Ishikawa (cell line): ENCODE measurements around the gene FAM120B.

Experiments used
- CEBPB ChIP-seq: IDR thresholded peaks from 2 replicates; pipeline ENCODE4 v1.6.1; 2012
- EP300 ChIP-seq: IDR thresholded peaks from 2 replicates; pipeline ENCODE4 v1.6.1; 2012; ENCODE audit warnings: borderline replicate concordance
- MAX ChIP-seq: IDR thresholded peaks from 2 replicates; pipeline ENCODE4 v1.6.1; 2012
- RAD21 ChIP-seq: IDR thresholded peaks from 2 replicates; pipeline ENCODE4 v1.6.1; 2012; ENCODE audit warnings: low read depth
- REST ChIP-seq: IDR thresholded peaks from 2 replicates; pipeline ENCODE4 v1.6.1; 2012; ENCODE audit warnings: low read depth, mild to moderate bottlenecking
- USF1 ChIP-seq: IDR thresholded peaks from 2 replicates; pipeline ENCODE4 v1.6.1; 2012

GRCh38 chr6:170297576-170298330 lies 8.8 kb upstream of the FAM120B start:
- TF ChIP-seq CEBPB (no peak), REST (no peak), USF1 (no peak), EP300 (no peak), RAD21 (no peak), MAX (no peak)
